ENCODE data around the gene TTF2. TPM values are rescaled to one million over a fixed set of nuclear protein-coding genes. Genes with fewer than 3 reads are reported as not detected.

TTF2 gene
- total and polyA plus RNA-seq, 9 of the 15 experiments (the other 6 are each of a cell fraction or from before 2014, with no cell fraction given): 9.4 to 71.1 (median 42.1) TPM

- TF ChIP-seq TSHZ1 (CRISPR knock-in tag; IDR thresholded peaks at IDR 0.05) (no peak), MLLT1 (IDR thresholded peaks at IDR 0.05) (no peak), ZFX (CRISPR knock-in tag; IDR thresholded peaks at IDR 0.05) (peak; percentile 91), DIDO1 (tag; IDR thresholded peaks at IDR 0.05; ENCODE audit: low read depth) (0 out of 2 replicates have a peak, but pooled peaks have one; percentile 53), TBL1XR1 (IDR thresholded peaks at IDR 0.05; ENCODE audit: low read length in 2 of 2) (no peak), FUS (optimal IDR thresholded peaks at IDR 0.05; ENCODE audit: low read depth, low read length) (no peak), TARDBP (IDR thresholded peaks at IDR 0.05) (no peak; the same call in 1 of the 2 replicates), ATF7 (IDR thresholded peaks at IDR 0.05) (peak; percentile 81), TRIM24 (IDR thresholded peaks at IDR 0.05) (peak in 1 of 2 experiments; percentile 26; a peak in 1 of 4 replicates), BCL6 (CRISPR knock-in tag; IDR thresholded peaks at IDR 0.05) (peak; percentile 30; the same call in 1 of the 2 replicates), PHF20 (IDR thresholded peaks at IDR 0.05; ENCODE audit: partially characterized antibody) (peak; percentile 51), NFATC3 (IDR thresholded peaks at IDR 0.05) (no peak), GATAD2A (IDR thresholded peaks at IDR 0.05) (0 out of 2 replicates have a peak, but pooled peaks have one; percentile 6), TAF9B (IDR thresholded peaks at IDR 0.05; ENCODE audit: partially characterized antibody) (peak; percentile 16), SMAD3 (CRISPR knock-in tag; conservative IDR thresholded peaks at IDR 0.05) (0 out of 2 replicates have a peak, but pooled peaks have one; percentile 35), TOE1 (IDR thresholded peaks at IDR 0.05; ENCODE audit: borderline replicate concordance) (peak; percentile 70; the same call in 1 of the 2 replicates), TOE1 (CRISPR knock-in tag; IDR thresholded peaks at IDR 0.05; ENCODE audit: borderline replicate concordance, low read depth) (no peak; the same call in 1 of the 2 replicates), CTBP1 (IDR thresholded peaks at IDR 0.05; ENCODE audit: borderline replicate concordance) (peak; percentile 62)
- TF ChIP-seq, protein P1, sequence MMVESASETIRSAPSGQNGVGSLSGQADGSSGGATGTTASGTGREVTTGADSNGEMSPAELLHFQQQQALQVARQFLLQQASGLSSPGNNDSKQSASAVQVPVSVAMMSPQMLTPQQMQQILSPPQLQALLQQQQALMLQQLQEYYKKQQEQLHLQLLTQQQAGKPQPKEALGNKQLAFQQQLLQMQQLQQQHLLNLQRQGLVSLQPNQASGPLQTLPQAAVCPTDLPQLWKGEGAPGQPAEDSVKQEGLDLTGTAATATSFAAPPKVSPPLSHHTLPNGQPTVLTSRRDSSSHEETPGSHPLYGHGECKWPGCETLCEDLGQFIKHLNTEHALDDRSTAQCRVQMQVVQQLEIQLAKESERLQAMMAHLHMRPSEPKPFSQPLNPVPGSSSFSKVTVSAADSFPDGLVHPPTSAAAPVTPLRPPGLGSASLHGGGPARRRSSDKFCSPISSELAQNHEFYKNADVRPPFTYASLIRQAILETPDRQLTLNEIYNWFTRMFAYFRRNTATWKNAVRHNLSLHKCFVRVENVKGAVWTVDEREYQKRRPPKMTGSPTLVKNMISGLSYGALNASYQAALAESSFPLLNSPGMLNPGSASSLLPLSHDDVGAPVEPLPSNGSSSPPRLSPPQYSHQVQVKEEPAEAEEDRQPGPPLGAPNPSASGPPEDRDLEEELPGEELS (CRISPR knock-in tag; IDR thresholded peaks at IDR 0.05; ENCODE audit: borderline replicate concordance): 0 out of 2 replicates have a peak, but pooled peaks have one; percentile 35
- TF ChIP-seq, protein P2, sequence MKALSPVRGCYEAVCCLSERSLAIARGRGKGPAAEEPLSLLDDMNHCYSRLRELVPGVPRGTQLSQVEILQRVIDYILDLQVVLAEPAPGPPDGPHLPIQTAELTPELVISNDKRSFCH (CRISPR knock-in tag; IDR thresholded peaks at IDR 0.05): no peak
- TF ChIP-seq, protein P2 (tag; IDR thresholded peaks at IDR 0.05): peak; percentile 78; the same call in 1 of the 2 replicates
Observed at GRCh38 chr1:117121589-117122329, 61.6 kb downstream of the TTF2 start, which contains the start of gene TRIM45 (continued).

Measured in K562 (cell line).